LNCAP (cell line): ENCODE measurements around the gene VCAN.

Experiments
- TF ChIP-seq, protein P1 (sequence below): fragments of 450-650 bp; IDR thresholded peaks from 2 replicates; pipeline ENCODE4 v1.5.1; 2017; ENCODE audit warnings: mild to moderate bottlenecking

The VCAN gene

DNA sequence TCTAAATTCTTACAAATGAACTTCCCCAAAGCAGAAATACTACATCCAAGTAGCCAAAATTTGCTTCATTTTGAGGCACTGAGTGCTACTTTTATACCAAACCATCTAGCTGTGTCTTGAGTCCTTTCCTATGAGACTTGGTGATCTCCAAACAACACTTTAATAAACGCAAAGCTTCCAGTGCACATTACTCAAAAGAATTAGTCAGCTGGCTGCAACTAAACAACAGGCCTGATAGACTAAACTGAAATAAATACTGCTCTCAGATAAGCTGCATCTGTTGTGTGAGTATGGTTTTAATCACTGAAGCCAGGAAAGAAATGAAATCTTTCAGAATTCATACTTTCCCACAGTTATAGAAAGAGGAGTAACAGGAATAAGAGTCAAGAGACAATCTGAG is 80.3 kb downstream of the VCAN start:
- TF ChIP-seq, protein P1, sequence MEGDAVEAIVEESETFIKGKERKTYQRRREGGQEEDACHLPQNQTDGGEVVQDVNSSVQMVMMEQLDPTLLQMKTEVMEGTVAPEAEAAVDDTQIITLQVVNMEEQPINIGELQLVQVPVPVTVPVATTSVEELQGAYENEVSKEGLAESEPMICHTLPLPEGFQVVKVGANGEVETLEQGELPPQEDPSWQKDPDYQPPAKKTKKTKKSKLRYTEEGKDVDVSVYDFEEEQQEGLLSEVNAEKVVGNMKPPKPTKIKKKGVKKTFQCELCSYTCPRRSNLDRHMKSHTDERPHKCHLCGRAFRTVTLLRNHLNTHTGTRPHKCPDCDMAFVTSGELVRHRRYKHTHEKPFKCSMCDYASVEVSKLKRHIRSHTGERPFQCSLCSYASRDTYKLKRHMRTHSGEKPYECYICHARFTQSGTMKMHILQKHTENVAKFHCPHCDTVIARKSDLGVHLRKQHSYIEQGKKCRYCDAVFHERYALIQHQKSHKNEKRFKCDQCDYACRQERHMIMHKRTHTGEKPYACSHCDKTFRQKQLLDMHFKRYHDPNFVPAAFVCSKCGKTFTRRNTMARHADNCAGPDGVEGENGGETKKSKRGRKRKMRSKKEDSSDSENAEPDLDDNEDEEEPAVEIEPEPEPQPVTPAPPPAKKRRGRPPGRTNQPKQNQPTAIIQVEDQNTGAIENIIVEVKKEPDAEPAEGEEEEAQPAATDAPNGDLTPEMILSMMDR = no peak

DNA sequence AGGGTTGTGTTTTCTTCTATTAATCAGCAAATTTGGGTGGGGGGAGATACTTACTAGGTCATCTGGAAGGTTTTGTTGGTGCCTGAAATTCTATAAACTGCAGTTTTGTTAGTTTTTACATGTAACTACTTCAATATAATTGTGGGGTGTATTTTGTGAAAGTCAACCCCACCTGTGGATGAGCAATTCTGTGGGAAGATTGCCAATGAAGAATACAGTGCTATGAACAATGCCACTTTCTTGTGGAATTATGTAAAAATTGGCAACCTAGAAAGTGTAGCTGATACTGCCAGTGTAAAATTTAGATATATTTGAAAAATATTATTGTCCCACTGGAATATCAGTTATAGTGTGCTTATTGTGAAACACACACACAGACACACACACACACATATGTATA is 80.7 kb downstream of the VCAN start:
- TF ChIP-seq, protein P1 = no peak

DNA sequence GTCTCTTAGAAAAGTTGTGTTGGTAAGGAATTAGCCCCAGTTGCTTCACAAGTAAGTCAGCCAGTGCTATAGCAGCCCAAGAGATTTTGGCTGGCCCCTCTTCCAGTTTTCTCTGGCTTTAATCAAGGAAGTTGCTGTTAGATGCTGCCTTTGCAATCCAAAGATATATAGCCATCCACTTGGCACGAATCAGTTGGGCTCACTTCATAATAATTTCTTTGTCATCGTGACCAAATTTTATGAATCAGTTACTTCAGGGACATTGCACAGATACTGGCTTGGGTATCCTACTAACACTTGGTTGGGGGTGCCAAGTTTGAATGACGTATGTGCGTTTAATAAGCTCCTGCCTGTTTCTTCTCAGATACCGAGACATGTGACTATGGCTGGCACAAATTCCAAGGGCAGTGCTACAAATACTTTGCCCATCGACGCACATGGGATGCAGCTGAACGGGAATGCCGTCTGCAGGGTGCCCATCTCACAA is 81.5 kb downstream of the VCAN start:
- TF ChIP-seq, protein P1 = no peak

DNA sequence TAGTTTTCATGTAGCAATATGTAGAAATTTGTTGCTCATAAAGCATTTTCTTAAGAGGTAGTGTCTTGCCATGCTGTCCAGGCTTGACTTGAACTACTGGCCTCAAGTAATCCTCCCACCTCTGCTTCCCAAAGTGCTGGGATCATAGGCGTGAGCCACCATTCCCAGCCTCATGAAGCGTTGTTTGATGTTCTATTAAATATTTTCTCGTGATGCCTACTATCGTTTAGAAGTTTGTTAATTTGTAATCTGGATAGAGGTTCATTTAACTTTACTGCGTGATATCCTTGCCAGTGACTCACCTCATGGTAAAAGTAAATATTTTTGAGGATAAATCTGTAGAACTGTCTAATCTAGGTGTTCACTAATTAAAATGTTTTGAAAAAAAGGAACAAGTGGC is 82.6 kb downstream of the VCAN start:
- TF ChIP-seq, protein P1 = no peak

DNA sequence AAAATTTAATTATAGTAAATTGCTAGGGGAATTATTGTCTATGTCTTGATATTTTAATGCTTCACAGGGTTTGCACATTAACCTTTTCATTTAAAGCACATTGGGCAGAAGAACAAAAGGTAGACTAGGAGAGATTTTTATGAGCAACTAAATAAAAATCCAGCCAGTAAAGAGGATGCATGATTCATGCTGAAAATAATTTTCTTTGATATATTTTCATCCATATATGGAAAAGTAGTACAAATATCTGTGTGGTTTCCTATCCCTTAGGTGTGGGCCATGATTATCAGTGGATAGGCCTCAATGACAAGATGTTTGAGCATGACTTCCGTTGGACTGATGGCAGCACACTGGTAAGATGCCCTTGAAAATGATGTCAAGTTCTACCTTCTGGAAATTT is 83.1 kb downstream of the VCAN start:
- TF ChIP-seq, protein P1 = no peak

DNA sequence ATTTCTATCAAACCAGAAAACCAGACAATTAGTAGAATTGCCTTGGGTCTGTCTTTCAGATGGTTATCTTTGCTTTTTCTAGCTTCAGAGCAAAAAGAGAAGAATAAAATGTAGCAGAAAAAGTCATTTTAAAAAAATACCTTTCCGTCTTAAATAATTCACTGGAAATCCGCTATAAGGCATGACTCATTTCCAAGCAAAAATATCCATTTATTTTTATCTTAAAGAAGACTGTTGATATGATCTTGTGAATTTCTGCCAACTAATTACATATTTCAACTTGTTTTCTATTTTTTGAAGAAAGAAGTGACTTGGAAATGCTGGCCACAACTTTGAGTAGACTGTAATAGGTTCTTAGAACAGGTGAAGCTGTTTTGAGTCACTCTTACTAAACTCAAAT is 83.7 kb downstream of the VCAN start:
- TF ChIP-seq, protein P1 = no peak

DNA sequence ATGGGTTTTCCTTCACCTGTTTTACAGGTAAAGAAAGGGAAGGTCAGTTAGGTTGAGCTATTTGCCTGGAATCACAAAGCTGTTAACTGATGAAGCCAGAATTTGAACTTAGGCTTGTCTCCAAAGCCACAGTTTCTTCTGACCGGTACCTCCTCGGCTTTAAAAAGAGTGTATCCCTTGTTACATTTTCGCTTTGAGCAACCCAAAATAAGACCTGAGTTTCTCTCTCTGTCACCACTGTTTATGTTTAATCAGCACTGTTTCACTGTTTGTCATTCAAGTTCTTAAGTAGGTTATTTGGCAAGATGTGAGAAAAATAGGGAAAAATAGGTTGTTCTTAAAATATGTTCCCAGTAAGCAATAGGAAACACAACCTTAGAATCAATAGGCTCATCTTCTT is 84.6 kb downstream of the VCAN start:
- TF ChIP-seq, protein P1 = no peak

DNA sequence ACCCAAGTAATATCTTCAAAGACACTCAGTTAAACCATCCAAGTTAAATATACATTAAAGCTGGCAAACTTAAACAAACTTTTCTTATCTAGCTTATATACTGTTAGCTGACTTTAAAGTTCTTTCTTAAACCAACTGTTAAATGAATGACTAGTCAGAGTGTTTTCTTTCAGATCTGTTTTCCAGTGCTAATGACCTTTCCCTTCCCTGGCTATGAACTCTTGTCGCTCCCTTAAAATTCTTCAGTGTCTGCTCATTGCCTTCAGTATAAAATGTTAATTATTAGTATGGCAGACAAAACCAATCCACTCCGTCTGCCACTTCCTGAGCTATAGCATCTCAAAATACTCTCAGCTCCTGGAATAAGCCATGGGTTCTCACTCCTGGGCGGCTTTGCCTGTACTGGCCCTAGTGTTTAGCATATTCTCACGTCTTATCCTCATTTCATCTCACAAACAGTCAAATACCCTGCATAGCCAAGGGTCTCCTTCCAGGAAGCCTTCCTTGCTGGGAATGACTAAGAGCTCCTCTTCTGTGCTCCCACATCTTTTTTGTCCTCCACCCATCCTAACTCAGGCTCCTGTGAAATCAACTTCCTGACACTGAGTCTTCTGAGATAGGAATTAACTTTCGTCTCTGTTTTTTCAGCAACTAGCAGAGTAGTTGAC is 87.7 kb downstream of the VCAN start:
- TF ChIP-seq, protein P1 = no peak
